K562 (cell line): ENCODE measurements around the gene RCSD1. TPM values are rescaled to one million over a fixed set of nuclear protein-coding genes. Genes with fewer than 3 reads are reported as not detected.

Experiments
- ARID2 ChIP-seq: fragments of 450-650 bp; IDR thresholded peaks from 2 replicates; pipeline ENCODE4 v1.6.1; 2017; ENCODE audit warnings: antibody characterized with exemption, mild to moderate bottlenecking
- BMI1 ChIP-seq: fragments of 150-350 bp; IDR thresholded peaks from 2 replicates; pipeline ENCODE4 v1.6.1; 2014; ENCODE audit warnings: low read length
- CXXC5 ChIP-seq: fragments of 250-450 bp; sonication (Bioruptor Pico); IDR thresholded peaks from 2 replicates; pipeline ENCODE4 v1.8.0; 2022; ENCODE audit warnings: inconsistent platforms, mild to moderate bottlenecking, moderate library complexity
- KLF6 ChIP-seq: fragments of 250-450 bp; sonication (Bioruptor Pico); IDR thresholded peaks from 2 replicates; pipeline ENCODE4 v1.4.0; 2020; ENCODE audit warnings: mild to moderate bottlenecking, moderate library complexity, borderline replicate concordance
- MAFK ChIP-seq: IDR thresholded peaks from 2 replicates; pipeline ENCODE4 v1.6.1; 2011; ENCODE audit warnings: low read length, improper control_type of control experiment
- OTX1 ChIP-seq: fragments of 450-650 bp; formaldehyde crosslinking; IDR thresholded peaks from 2 replicates; pipeline ENCODE4 v1.4.0; 2022; ENCODE audit warnings: mild to moderate bottlenecking
- PRDM10 ChIP-seq: fragments of 450-650 bp; IDR thresholded peaks from 2 replicates; pipeline ENCODE4 v1.6.1; 2018; ENCODE audit not compliant: partially characterized antibody
- PYGO2 ChIP-seq: fragments of 450-650 bp; IDR thresholded peaks from 2 replicates; pipeline ENCODE4 v1.6.1; 2016; ENCODE audit warnings: mild to moderate bottlenecking, missing genetic modification characterization, moderate library complexity, missing compliant biosample characterization
- SMAD1 ChIP-seq: fragments of 150-350 bp; IDR thresholded peaks from 2 replicates; pipeline ENCODE4 v1.6.1; 2014; ENCODE audit warnings: low read length, low read depth; ENCODE audit not compliant: partially characterized antibody
- SNAPC5 ChIP-seq: fragments of 250-450 bp; sonication (Bioruptor Pico); IDR thresholded peaks from 2 replicates; pipeline ENCODE4 v1.8.0; 2021; ENCODE audit warnings: moderate library complexity, mild to moderate bottlenecking, inconsistent platforms
- THRA ChIP-seq: fragments of 450-650 bp; IDR thresholded peaks from 2 replicates; pipeline ENCODE4 v1.6.1; 2017; ENCODE audit warnings: mild to moderate bottlenecking, moderate library complexity
- ZC3H11A ChIP-seq: IDR thresholded peaks from 2 replicates; pipeline ENCODE4 v1.6.1; 2012; ENCODE audit warnings: low read depth, low read length, improper control_type of control experiment
- ZFP36 ChIP-seq: fragments of 150-350 bp; IDR thresholded peaks from 2 replicates; pipeline ENCODE4 v1.6.1; 2018; ENCODE audit warnings: low read length, low read depth; ENCODE audit not compliant: partially characterized antibody
- ZNF395 ChIP-seq: fragments of 200-800 bp; sonication (Bioruptor generic); IDR thresholded peaks from 2 replicates; pipeline ENCODE4 v1.6.1; 2017; ENCODE audit warnings: missing genetic modification characterization, missing compliant biosample characterization
- polyA plus RNA-seq, 8 experiments: library from polyadenylated mRNA; depleted of rRNA in 4 of 8; stranded (reverse) in 5 of 8; unstranded in 3 of 8; fragments of >200 nt; fragmentation: Nextera tagmentation in 2 of 8; fragmentation: Illumina TruSeq in 1 of 8; extraction: Ambion mirVana in 2 of 8; extraction: Trizol in 1 of 8; gene quantifications; 2 replicates each; pipeline versions ENCODE4 v1.2.1 to v1.2.3, GENCODE V29; 2011 to 2014; ENCODE audit warnings: inconsistent platforms in 1 of 8, missing spikeins in 1 of 8
- total RNA-seq, 7 experiments: library from RNA; depleted of rRNA in 6 of 7; stranded (reverse); fragments of >200 nt in 6 of 7; fragmentation: Illumina TruSeq in 2 of 7; extraction: Trizol in 2 of 7; gene quantifications; 2 replicates each; pipeline versions ENCODE4 v1.2.1 to v1.2.3, GENCODE V29; 2011 to 2021; ENCODE audit warnings: low replicate concordance in 1 of 7
- TF ChIP-seq, protein P1 (sequence below): fragments of 450-650 bp; IDR thresholded peaks from 2 replicates; pipeline ENCODE4 v1.6.1; 2014; ENCODE audit warnings: low read depth, mild to moderate bottlenecking, moderate library complexity, borderline replicate concordance
- TF ChIP-seq, protein P2 (sequence below): fragments of 250-450 bp; sonication (Bioruptor Pico); IDR thresholded peaks from 2 replicates; pipeline ENCODE4 v1.8.0; 2022; ENCODE audit warnings: inconsistent platforms, mild to moderate bottlenecking, moderate library complexity, borderline replicate concordance

Gene RCSD1
- total and polyA plus RNA-seq, 9 of the 15 experiments (the other 6 are each of a cell fraction or from before 2014, with no cell fraction given) = 7.8 to 69.8 (median 45.3) TPM

GRCh38 chr1:167630568-167631385 lies 745 bp downstream of the RCSD1 start (continued):
- TF ChIP-seq, protein P1, sequence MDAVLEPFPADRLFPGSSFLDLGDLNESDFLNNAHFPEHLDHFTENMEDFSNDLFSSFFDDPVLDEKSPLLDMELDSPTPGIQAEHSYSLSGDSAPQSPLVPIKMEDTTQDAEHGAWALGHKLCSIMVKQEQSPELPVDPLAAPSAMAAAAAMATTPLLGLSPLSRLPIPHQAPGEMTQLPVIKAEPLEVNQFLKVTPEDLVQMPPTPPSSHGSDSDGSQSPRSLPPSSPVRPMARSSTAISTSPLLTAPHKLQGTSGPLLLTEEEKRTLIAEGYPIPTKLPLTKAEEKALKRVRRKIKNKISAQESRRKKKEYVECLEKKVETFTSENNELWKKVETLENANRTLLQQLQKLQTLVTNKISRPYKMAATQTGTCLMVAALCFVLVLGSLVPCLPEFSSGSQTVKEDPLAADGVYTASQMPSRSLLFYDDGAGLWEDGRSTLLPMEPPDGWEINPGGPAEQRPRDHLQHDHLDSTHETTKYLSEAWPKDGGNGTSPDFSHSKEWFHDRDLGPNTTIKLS = no peak
- no peak for TF ChIP-seq SNAPC5 (CRISPR knock-in tag)
- TF ChIP-seq ARID2 = no peak
- no peak for TF ChIP-seq ZC3H11A
- no peak for TF ChIP-seq SMAD1
- no peak for TF ChIP-seq MAFK
- no peak for TF ChIP-seq ZFP36
- no peak for TF ChIP-seq ZNF395 (CRISPR knock-in tag)
- TF ChIP-seq, protein P2, sequence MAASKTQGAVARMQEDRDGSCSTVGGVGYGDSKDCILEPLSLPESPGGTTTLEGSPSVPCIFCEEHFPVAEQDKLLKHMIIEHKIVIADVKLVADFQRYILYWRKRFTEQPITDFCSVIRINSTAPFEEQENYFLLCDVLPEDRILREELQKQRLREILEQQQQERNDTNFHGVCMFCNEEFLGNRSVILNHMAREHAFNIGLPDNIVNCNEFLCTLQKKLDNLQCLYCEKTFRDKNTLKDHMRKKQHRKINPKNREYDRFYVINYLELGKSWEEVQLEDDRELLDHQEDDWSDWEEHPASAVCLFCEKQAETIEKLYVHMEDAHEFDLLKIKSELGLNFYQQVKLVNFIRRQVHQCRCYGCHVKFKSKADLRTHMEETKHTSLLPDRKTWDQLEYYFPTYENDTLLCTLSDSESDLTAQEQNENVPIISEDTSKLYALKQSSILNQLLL (CRISPR knock-in tag) = no peak
- no peak for TF ChIP-seq KLF6 (CRISPR knock-in tag)
- 0 out of 2 replicates have a peak, but pooled peaks have one; percentile 21 for TF ChIP-seq OTX1 (CRISPR knock-in tag)
- no peak for TF ChIP-seq BMI1
- no peak for TF ChIP-seq PRDM10
- TF ChIP-seq PYGO2 (tag) = no peak
- TF ChIP-seq CXXC5 (CRISPR knock-in tag) = no peak
- TF ChIP-seq THRA = no peak
